HG02610 (cell line): Measurements from ENCODE around the gene TRIM2.

Source experiments
- ATAC-seq: cut with Tn5 transposase; IDR thresholded peaks from one replicate; pipeline ENCODE4 v1.9.1; 2021; ENCODE audit warnings: mild to moderate bottlenecking, moderate library complexity; ENCODE audit not compliant: unreplicated experiment

The TRIM2 gene

GRCh38 chr4:153367092-153367491 is 162.8 kb downstream of the TRIM2 start:
- no peak for ATAC-seq

- no peak for ATAC-seq
These were observed 164.8 kb downstream of the TRIM2 start for GRCh38 chr4:153369021-153369420.

- no peak for ATAC-seq
These were observed 167.5 kb downstream of the TRIM2 start for GRCh38 chr4:153371701-153372234.

GRCh38 chr4:153372967-153373562 is 168.8 kb downstream of the TRIM2 start:
- no peak for ATAC-seq

GRCh38 chr4:153374442-153374841 is 170.2 kb downstream of the TRIM2 start:
- ATAC-seq = no peak

GRCh38 chr4:153375303-153375702 is 171.1 kb downstream of the TRIM2 start:
- ATAC-seq = no peak

- ATAC-seq = no peak
These were observed 178.9 kb downstream of the TRIM2 start for GRCh38 chr4:153383131-153383530.

- ATAC-seq = no peak
These were observed 179.9 kb downstream of the TRIM2 start for GRCh38 chr4:153384160-153384559.

- ATAC-seq = no peak
These were observed 181.5 kb downstream of the TRIM2 start for GRCh38 chr4:153385784-153386183.

GRCh38 chr4:153387981-153388380 is 183.7 kb downstream of the TRIM2 start:
- ATAC-seq = no peak
